ENCODE results near the gene SLC22A7. TPM values are rescaled to one million over a fixed set of nuclear protein-coding genes. Genes with fewer than 3 reads are reported as not detected.
A peak's percentile ranks its signal among the peaks of the same experiment; 100 is the strongest.

SLC22A7 gene
- total RNA-seq, 1 experiment from 2014 or later = not detected

DNA sequence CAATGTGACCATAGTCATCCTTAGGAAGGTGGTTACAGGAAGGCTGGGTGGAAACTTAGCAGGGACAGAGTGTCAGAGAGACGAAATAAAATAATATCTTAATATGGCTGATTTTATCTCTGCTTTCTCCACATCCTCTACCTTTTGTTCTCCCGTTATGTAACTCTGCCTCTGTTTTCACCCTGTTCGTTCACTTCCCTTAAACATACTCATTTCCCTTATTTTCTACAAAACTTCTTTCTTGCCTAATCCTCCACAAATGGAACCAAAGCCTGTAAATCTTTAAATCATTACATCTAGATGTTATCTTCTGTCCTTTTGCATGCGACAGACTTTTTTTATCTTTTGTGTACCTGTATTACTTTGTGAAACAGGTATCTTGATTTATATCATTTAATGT, 33.8 kb downstream of the SLC22A7 start:
- Histone ChIP-seq H3K4me3 (ENCODE audit: low read length) (no peak overlapping the region), H2AFZ (ENCODE audit: low read length) (no peak overlapping the region), H3K27me3 (ENCODE audit: low read length) (no peaks in the 10 kb centered on the region), H4K20me1 (ENCODE audit: low read length) (no peaks in the 10 kb centered on the region), H3K4me2 (ENCODE audit: low read length) (no peak overlapping the region), H3K79me2 (ENCODE audit: low read length) (no peaks in the 10 kb centered on the region), H3F3A (ENCODE audit: low read length, unreplicated experiment) (no peaks in the 10 kb centered on the region), H3K4me1 (ENCODE audit: insufficient read depth, low read length) (no peaks in the 10 kb centered on the region), H3K36me3 (ENCODE audit: low read depth, low read length) (no peaks in the 10 kb centered on the region), H3K27ac (ENCODE audit: low read length) (no peak overlapping the region), H3K9me2 (replicated peaks; ENCODE audit: low read length) (no peaks in the 10 kb centered on the region), H3K9me3 (ENCODE audit: low read length) (no peaks in the 10 kb centered on the region), H3K9ac (ENCODE audit: low read length) (no peak overlapping the region)
- ChIA-PET POLR2A (ENCODE audit: unreplicated experiment) (no interaction called here), CTCF (no interaction called here)
- no TSS peak for BruUV-seq (replicated peaks)
- intact Hi-C loops (cut with micrococcal nuclease) = no loop called here
- DNase-seq (no peak), ATAC-seq (no peak)
- TF ChIP-seq EZH2phosphoT487 (IDR thresholded peaks at IDR 0.05; ENCODE audit: borderline replicate concordance, low read length) (no peak), EZH2 (IDR thresholded peaks at IDR 0.05; ENCODE audit: low read length, unreplicated experiment) (no peak)
- TF ChIP-seq, protein P1, sequence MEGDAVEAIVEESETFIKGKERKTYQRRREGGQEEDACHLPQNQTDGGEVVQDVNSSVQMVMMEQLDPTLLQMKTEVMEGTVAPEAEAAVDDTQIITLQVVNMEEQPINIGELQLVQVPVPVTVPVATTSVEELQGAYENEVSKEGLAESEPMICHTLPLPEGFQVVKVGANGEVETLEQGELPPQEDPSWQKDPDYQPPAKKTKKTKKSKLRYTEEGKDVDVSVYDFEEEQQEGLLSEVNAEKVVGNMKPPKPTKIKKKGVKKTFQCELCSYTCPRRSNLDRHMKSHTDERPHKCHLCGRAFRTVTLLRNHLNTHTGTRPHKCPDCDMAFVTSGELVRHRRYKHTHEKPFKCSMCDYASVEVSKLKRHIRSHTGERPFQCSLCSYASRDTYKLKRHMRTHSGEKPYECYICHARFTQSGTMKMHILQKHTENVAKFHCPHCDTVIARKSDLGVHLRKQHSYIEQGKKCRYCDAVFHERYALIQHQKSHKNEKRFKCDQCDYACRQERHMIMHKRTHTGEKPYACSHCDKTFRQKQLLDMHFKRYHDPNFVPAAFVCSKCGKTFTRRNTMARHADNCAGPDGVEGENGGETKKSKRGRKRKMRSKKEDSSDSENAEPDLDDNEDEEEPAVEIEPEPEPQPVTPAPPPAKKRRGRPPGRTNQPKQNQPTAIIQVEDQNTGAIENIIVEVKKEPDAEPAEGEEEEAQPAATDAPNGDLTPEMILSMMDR (conservative IDR thresholded peaks at IDR 0.05; ENCODE audit: low read depth, low read length) = no peak

DNA sequence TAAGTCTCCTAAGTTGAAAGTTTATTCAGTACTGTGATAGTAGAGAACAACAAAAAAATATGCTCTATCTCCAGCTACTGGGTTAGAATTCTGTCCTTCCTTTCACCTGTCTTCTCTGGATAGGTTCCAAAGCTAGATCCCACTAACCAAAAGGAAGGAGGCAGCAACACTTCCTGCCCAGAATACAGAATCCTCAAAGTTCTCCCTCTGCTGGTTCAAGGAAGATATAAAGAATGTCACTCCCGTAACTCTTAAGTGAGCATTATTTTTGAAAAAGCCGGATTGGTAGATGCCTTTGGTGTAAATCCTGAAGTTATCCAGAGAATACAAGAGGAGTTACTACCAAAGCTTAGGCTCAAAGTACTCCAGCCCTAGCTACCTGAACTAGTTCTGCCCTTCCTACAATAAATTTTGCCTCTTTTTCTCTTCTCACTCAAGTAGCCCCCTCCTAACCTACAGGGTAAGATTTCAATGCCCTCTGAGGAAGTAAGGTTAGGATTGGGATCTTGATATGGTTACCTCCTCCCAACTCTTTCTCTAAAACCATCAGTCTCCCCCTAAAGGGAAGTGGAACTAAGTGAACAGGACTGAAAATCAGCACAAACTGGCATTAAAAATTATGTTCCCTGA, 36.5 kb downstream of the SLC22A7 start:
- H3K4me1 ChIP-seq (ENCODE audit: insufficient read depth, low read length) = no peaks in the 10 kb centered on the region
- TF ChIP-seq, protein P1 (conservative IDR thresholded peaks at IDR 0.05; ENCODE audit: low read depth, low read length) = peak; percentile 79
- no peak for TF ChIP-seq EZH2phosphoT487 (IDR thresholded peaks at IDR 0.05; ENCODE audit: borderline replicate concordance, low read length)
- no peak for TF ChIP-seq EZH2 (IDR thresholded peaks at IDR 0.05; ENCODE audit: low read length, unreplicated experiment)
- ChIA-PET POLR2A (ENCODE audit: unreplicated experiment) (no interaction called here), CTCF (interaction anchor here (0.5 to 1.2 kb wide), 3 partner anchors 26 to 171 kb away, joined by 4 to 6 read pairs (median 4); partner anchors contain the start of gene CRIP3)
- H3K9me3 ChIP-seq (ENCODE audit: low read length) = no peaks in the 10 kb centered on the region
- no peaks in the 10 kb centered on the region for H3K36me3 ChIP-seq (ENCODE audit: low read depth, low read length)
- intact Hi-C loops (cut with micrococcal nuclease) = loop anchor here (1.0 kb wide), 1 partner anchor 71 kb away; no protein-coding TSS in a partner anchor
- H3K79me2 ChIP-seq (ENCODE audit: low read length) = no peaks in the 10 kb centered on the region
- BruUV-seq (replicated peaks) = no TSS peak
- ATAC-seq = peak; percentile 82
- H3K9me2 ChIP-seq (replicated peaks; ENCODE audit: low read length) = no peaks in the 10 kb centered on the region
- H3F3A ChIP-seq (ENCODE audit: low read length, unreplicated experiment) = no peaks in the 10 kb centered on the region
- H4K20me1 ChIP-seq (ENCODE audit: low read length) = no peaks in the 10 kb centered on the region
- no peak overlapping the region for H3K4me3 ChIP-seq (ENCODE audit: low read length)
- H3K9ac ChIP-seq (ENCODE audit: low read length) = no peak overlapping the region
- H3K27me3 ChIP-seq (ENCODE audit: low read length) = no peaks in the 10 kb centered on the region
- no peak overlapping the region for H3K4me2 ChIP-seq (ENCODE audit: low read length)
- no peak overlapping the region for H3K27ac ChIP-seq (ENCODE audit: low read length)
- no peak overlapping the region for H2AFZ ChIP-seq (ENCODE audit: low read length)
- DNase-seq = peak; percentile 82

- Histone ChIP-seq H3F3A (ENCODE audit: low read length, unreplicated experiment) (no peaks in the 10 kb centered on the region), H3K79me2 (ENCODE audit: low read length) (no peaks in the 10 kb centered on the region), H3K4me3 (ENCODE audit: low read length) (no peak overlapping the region), H3K4me1 (ENCODE audit: insufficient read depth, low read length) (no peaks in the 10 kb centered on the region), H3K36me3 (ENCODE audit: low read depth, low read length) (peaks cover 7% of the 10 kb centered on the region; the same call in 1 of the 2 replicates), H3K9me3 (ENCODE audit: low read length) (no peaks in the 10 kb centered on the region), H3K4me2 (ENCODE audit: low read length) (no peak overlapping the region), H2AFZ (ENCODE audit: low read length) (no peak overlapping the region), H3K27ac (ENCODE audit: low read length) (no peak overlapping the region), H3K9ac (ENCODE audit: low read length) (no peak overlapping the region), H4K20me1 (ENCODE audit: low read length) (no peaks in the 10 kb centered on the region), H3K9me2 (replicated peaks; ENCODE audit: low read length) (no peaks in the 10 kb centered on the region), H3K27me3 (ENCODE audit: low read length) (no peaks in the 10 kb centered on the region)
- BruUV-seq (replicated peaks) = no TSS peak
- DNase-seq (no peak), ATAC-seq (no peak)
- CTCF ChIA-PET = interaction anchor here (0.6 kb wide), 1 partner anchor 150 kb away, joined by 5 read pairs; no protein-coding TSS in a partner anchor
- POLR2A ChIA-PET (ENCODE audit: unreplicated experiment) = interaction anchor here (0.7 kb wide), 1 partner anchor 186 kb away, joined by 3 read pairs; no protein-coding TSS in a partner anchor
- TF ChIP-seq EZH2phosphoT487 (IDR thresholded peaks at IDR 0.05; ENCODE audit: borderline replicate concordance, low read length) = no peak
- no peak for TF ChIP-seq EZH2 (IDR thresholded peaks at IDR 0.05; ENCODE audit: low read length, unreplicated experiment)
- TF ChIP-seq, protein P1 (conservative IDR thresholded peaks at IDR 0.05; ENCODE audit: low read depth, low read length) = no peak
- intact Hi-C loops (cut with micrococcal nuclease) = no loop called here
Observed at GRCh38 chr6:43335469-43335868, 37.4 kb downstream of the SLC22A7 start.
